DND-41 (cell line): ENCODE results near the gene SLFNL1.

Experiments
- CTCF ChIP-seq: IDR thresholded peaks from 2 replicates; pipeline ENCODE4 v1.5.1; 2012; ENCODE audit warnings: borderline replicate concordance, low read length, moderate library complexity, mild to moderate bottlenecking; ENCODE audit not compliant: poor library complexity, severe bottlenecking; ENCODE audit errors: extremely low read depth
- EZH2 ChIP-seq: IDR thresholded peaks from 3 replicates; pipeline ENCODE4 v1.6.1; 2012; ENCODE audit warnings: borderline replicate concordance, low read depth, mild to moderate bottlenecking, moderate library complexity, low read length, inconsistent platforms; ENCODE audit not compliant: severe bottlenecking

GRCh38 chr1:41024953-41025352, 3.4 kb upstream of the SLFNL1 start:
- TF ChIP-seq CTCF (peak; percentile 3), EZH2 (no peak)
